Anterior cingulate cortex (tissue), 58 donors: ENCODE data around the gene USP51.
"Not testable (repeated sequence)": the region's sequence is repeated elsewhere in the genome, so short reads cannot be mapped to it uniquely, and the experiment has no call there.

Experiments
- DNase-seq, 58 donors: peaks; one replicate each; lab custom pipeline; 2025; lab: John Stamatoyannopoulos, UW

Gene USP51

GRCh38 chrX:55489314-55490009 lies at the start of gene USP51:
TSS of gene USP51 (minus strand) at chrX:55489848. CDS start at chrX:55488939, 909 bp downstream.
- peak in 50 of 58 donors; percentile 1 to 73 (median 30) for DNase-seq

GRCh38 chrX:55524487-55524886 lies 34.8 kb upstream of the USP51 start:
- no peak for DNase-seq

- DNase-seq, result no peak
Observed at GRCh38 chrX:55523356-55523755, 33.7 kb upstream of the USP51 start.

- DNase-seq, result peak in 8 of 58 donors; percentile 0 to 9 (median 2)
Observed at GRCh38 chrX:55522596-55523276, 33.1 kb upstream of the USP51 start.

GRCh38 chrX:55521687-55522086 lies 32.0 kb upstream of the USP51 start:
- DNase-seq, result no peak

- DNase-seq, result not testable (repeated sequence)
Observed at GRCh38 chrX:55516794-55517481, 27.3 kb upstream of the USP51 start.

- DNase-seq, result not testable (repeated sequence)
Observed at GRCh38 chrX:55513045-55513737, 23.5 kb upstream of the USP51 start.

- not testable (repeated sequence) for DNase-seq
Observed at GRCh38 chrX:55508410-55509152, 18.9 kb upstream of the USP51 start.

- not testable (repeated sequence) for DNase-seq
Observed at GRCh38 chrX:55507699-55508098, 18.1 kb upstream of the USP51 start.

- not testable (repeated sequence) for DNase-seq
Observed at GRCh38 chrX:55507010-55507409, 17.4 kb upstream of the USP51 start.

- DNase-seq, result peak in 3 of 58 donors; percentile 0
Observed at GRCh38 chrX:55490974-55491373, 1.3 kb upstream of the USP51 start.

- DNase-seq, result no peak
Observed at GRCh38 chrX:55490121-55490520, 473 bp upstream of the USP51 start.

- peak in 55 of 58 donors; percentile 1 to 75 (median 52) for DNase-seq
Observed at GRCh38 chrX:55488593-55489313, 895 bp downstream of the USP51 start.

- peak in 15 of 58 donors; percentile 19 to 69 (median 52) for DNase-seq
Observed at GRCh38 chrX:55488006-55488592, 1.5 kb downstream of the USP51 start.

GRCh38 chrX:55487143-55487542 lies 2.5 kb downstream of the USP51 start:
- peak in 9 of 58 donors; percentile 0 to 47 (median 38) for DNase-seq

GRCh38 chrX:55486736-55487135 lies 2.9 kb downstream of the USP51 start:
- peak in 45 of 58 donors; percentile 0 to 89 (median 35) for DNase-seq

- no peak for DNase-seq
Observed at GRCh38 chrX:55484948-55485347, 4.7 kb downstream of the USP51 start.

- DNase-seq, result no peak
Observed at GRCh38 chrX:55480390-55481062, 9.1 kb downstream of the USP51 start.
